Colonic mucosa (tissue), 4 donors: Measurements from ENCODE around the gene CTIF. TPM values are rescaled to one million over a fixed set of nuclear protein-coding genes. Genes with fewer than 3 reads are reported as not detected.

ENCODE experiments used
- DNase-seq: peaks from one replicate; pipeline ENCODE4 v3.0.0-alpha.2; 2020
- H3K27ac ChIP-seq: fragments of 200-600 bp; one replicate; pipeline ENCODE4 v1.8.0; 2021
- H3K27me3 ChIP-seq: fragments of 200-600 bp; one replicate; pipeline ENCODE4 v1.8.0; 2021
- H3K36me3 ChIP-seq: fragments of 200-600 bp; one replicate; pipeline ENCODE4 v1.8.0; 2021
- H3K4me1 ChIP-seq: fragments of 200-600 bp; one replicate; pipeline ENCODE4 v1.8.0; 2021; ENCODE audit warnings: mild to moderate bottlenecking
- H3K4me3 ChIP-seq: fragments of 200-600 bp; one replicate; pipeline ENCODE4 v1.8.0; 2021
- H3K9ac ChIP-seq, 2 donors: one replicate each; pipeline ENCODE4 v1.7.0; 2013; ENCODE audit warnings: control low read depth in 2 of 2, low read depth in 2 of 2, low read length in 2 of 2
- H3K9me3 ChIP-seq: fragments of 200-600 bp; one replicate; pipeline ENCODE4 v1.8.0; 2021
- CTCF ChIP-seq: fragments of 200-600 bp; IDR thresholded peaks from one replicate; pipeline ENCODE4 v1.8.0; 2022; ENCODE audit warnings: antibody characterized with exemption, mild to moderate bottlenecking
- intact Hi-C: fragments of 100-400 bp; cut with DNase I; formaldehyde crosslinking; loops from one replicate; pipeline ENCODE4 v1.14.1; 2022
- total RNA-seq, 2 donors: library from RNA; stranded (reverse); fragmentation: NEBNext Ultra II Directional in 1 of 2; extraction: Animal tissue kit (Norgen Biotek cat#: 25700) in 1 of 2; gene quantifications; one replicate each; pipeline ENCODE4 v1.2.1, GENCODE V29; 2021
- donor health status: healthy.
- donor health status: DM: no; HTN: no; CAD: no.
- donor health status: DM: no; HTN: no; CAD: no.

CTIF gene
- total RNA-seq, 2 donors from 2014 or later: 13.0 to 16.7 TPM

- intact Hi-C loops: no loop called here
- no peaks in the 10 kb centered on the region for H3K36me3 ChIP-seq
- no peaks in the 10 kb centered on the region for H3K9me3 ChIP-seq
- peak; percentile 22 for TF ChIP-seq CTCF
- no peak overlapping the region for H3K9ac ChIP-seq
- no peak overlapping the region for H3K4me3 ChIP-seq
- no peaks in the 10 kb centered on the region for H3K27me3 ChIP-seq
- no peak overlapping the region for H3K27ac ChIP-seq
- no peak for DNase-seq
- no peaks in the 10 kb centered on the region for H3K4me1 ChIP-seq
These were observed 128.7 kb downstream of the CTIF start for GRCh38 chr18:48667276-48668254.

DNA sequence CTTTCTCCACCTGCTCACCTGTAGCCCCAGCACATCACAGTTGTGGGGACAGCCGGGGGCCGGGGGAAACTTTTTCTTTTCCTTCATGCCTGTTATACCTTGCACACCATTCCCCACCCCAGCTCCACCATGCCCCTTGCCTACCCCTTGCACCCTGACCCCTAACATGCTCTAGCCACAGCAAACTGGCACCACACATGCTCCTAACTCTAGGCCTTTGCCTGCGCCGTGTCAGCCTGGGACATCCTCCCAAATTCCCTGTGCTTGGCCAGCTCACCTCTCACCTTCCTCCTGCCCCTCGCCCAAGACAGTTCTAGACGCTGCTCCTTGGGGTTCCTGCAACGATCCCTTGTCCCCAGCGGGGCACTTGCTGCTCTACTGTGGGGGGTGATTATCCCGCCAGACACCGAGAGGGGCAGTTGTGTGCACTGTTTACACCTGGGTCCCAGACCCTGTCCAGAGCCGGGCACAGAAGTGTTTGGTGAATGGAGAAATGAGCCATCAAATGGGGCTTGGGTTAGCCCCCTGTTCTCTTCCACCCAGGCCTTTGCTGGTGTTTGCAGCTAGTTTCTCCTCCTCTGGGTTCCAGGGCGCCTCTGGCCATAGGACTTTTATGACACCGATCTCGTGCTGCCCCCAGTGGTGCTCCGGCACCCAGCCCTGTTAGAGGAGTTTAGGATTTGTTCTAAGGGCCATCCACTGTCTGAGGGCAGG lies 129.8 kb downstream of the CTIF start:
- TF ChIP-seq CTCF: no peak
- H3K4me1 ChIP-seq: no peaks in the 10 kb centered on the region
- H3K4me3 ChIP-seq: no peak overlapping the region
- no peak overlapping the region for H3K27ac ChIP-seq
- no peak overlapping the region for H3K9ac ChIP-seq
- H3K27me3 ChIP-seq: no peaks in the 10 kb centered on the region
- no peaks in the 10 kb centered on the region for H3K36me3 ChIP-seq
- intact Hi-C loops: no loop called here
- no peak for DNase-seq
- no peaks in the 10 kb centered on the region for H3K9me3 ChIP-seq

DNA sequence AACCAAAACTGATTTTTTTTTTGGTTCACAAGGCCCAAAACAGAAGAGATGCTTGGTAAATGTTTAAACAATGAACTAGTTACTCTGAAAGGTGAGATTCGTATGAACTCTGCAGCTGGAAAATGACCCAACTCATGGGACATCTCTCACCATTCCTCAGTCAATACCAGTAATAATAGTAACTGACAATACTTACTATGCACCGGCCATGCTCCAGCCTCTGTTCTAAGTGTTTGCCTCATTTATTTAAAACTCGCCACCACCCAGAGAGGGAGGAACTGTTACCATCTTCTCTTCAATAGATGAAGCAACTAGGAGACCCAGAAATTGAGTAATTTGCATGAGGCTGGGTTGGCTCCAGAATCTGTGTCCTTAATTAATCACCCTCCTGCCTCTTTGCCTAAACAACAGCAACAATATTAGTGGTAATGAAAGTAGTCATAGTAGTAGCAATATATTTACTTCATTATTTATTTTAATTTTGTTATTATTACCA lies 130.4 kb downstream of the CTIF start:
- Histone ChIP-seq H3K9ac (no peak overlapping the region), H3K9me3 (no peaks in the 10 kb centered on the region), H3K27ac (no peak overlapping the region), H3K36me3 (no peaks in the 10 kb centered on the region), H3K4me1 (no peaks in the 10 kb centered on the region), H3K4me3 (no peak overlapping the region), H3K27me3 (no peaks in the 10 kb centered on the region)
- no peak for TF ChIP-seq CTCF
- no peak for DNase-seq
- intact Hi-C loops: no loop called here

DNA sequence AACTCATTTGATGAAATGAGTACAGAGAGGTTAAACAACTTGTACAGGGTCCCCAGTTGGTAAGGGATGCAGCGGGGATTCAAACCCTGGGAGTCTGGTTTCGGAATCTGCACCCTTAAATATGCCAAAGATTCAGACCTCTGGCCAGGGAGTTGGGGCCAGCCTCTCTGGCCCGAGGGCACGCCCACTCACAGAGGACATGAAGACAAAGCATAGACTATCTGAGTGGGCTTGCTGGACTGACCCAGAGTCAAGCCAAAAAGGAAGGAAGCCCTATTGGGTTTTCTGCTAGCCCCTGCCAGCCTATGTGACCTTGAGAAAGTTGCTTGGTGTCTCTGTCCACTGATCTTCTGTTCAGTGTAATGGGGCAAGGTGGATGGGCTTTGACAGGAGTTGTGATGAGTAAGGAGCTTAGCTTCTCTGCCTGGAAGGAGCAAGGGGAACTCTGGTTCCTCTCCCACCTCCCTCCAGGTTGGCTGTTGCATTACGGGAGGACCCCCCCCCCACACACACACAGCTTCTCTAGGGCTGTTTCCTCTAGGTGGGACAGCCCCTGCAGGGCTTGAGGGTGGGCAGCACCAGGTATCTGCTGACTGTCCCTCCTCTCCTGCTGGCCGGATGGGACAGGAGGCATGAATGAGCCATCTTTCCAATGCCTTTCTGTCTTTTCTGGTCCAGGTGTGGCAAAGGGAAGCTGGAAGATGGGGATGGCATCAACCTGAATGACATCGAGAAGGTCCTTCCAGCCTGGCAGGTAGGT lies 131.3 kb downstream of the CTIF start:
- intact Hi-C loops: loop anchor here (10.0 kb wide), 4 partner anchors 245 to 775 kb away; no protein-coding TSS in a partner anchor
- H3K4me1 ChIP-seq: no peaks in the 10 kb centered on the region

More for the DNA sequence above, 131.3 kb downstream of the CTIF start:
- no peak overlapping the region for H3K27ac ChIP-seq
- TF ChIP-seq CTCF: no peak
- H3K36me3 ChIP-seq: no peaks in the 10 kb centered on the region
- H3K9me3 ChIP-seq: no peaks in the 10 kb centered on the region
- H3K27me3 ChIP-seq: no peaks in the 10 kb centered on the region
- H3K9ac ChIP-seq: no peak overlapping the region
- no peak overlapping the region for H3K4me3 ChIP-seq
- no peak for DNase-seq
